GM18951 (cell line): ENCODE measurements around the gene NBEAL2.
A peak's percentile ranks its signal among the peaks of the same experiment; 100 is the strongest.

ENCODE experiments used
- POLR2A ChIP-seq: IDR thresholded peaks from 4 replicates; pipeline ENCODE4 v1.6.1; 2011; ENCODE audit warnings: mild to moderate bottlenecking; ENCODE audit not compliant: insufficient read length, insufficient read depth; ENCODE audit errors: extremely low read depth
- in situ Hi-C: fragments of 300-500 bp; cut with MboI; formaldehyde crosslinking; loops from one replicate; pipeline ENCODE4 v1.12.0; 2022; ENCODE audit warnings: low sequenced_read_pairs, mixed read lengths, inconsistent platforms; ENCODE audit not compliant: unreplicated experiment

NBEAL2 gene

GRCh38 chr3:46935989-46936558, 43.4 kb upstream of the NBEAL2 start:
- in situ Hi-C loops = no loop called here
- TF ChIP-seq POLR2A = no peak

- in situ Hi-C loops = no loop called here
- no peak for TF ChIP-seq POLR2A
These were observed 42.7 kb upstream of the NBEAL2 start for GRCh38 chr3:46936733-46937250.

- in situ Hi-C loops = no loop called here
- no peak for TF ChIP-seq POLR2A
These were observed 41.3 kb upstream of the NBEAL2 start for GRCh38 chr3:46938118-46938517.

- TF ChIP-seq POLR2A = no peak
- in situ Hi-C loops = no loop called here
These were observed 39.7 kb upstream of the NBEAL2 start for GRCh38 chr3:46939578-46940445.

- TF ChIP-seq POLR2A = no peak
- in situ Hi-C loops = no loop called here
These were observed 37.4 kb upstream of the NBEAL2 start for GRCh38 chr3:46942076-46942475.

- in situ Hi-C loops = no loop called here
- TF ChIP-seq POLR2A = no peak
These were observed 36.8 kb upstream of the NBEAL2 start for GRCh38 chr3:46942481-46943236.

GRCh38 chr3:46943237-46944187, 36.0 kb upstream of the NBEAL2 start:
- in situ Hi-C loops = no loop called here
- peak; percentile 9 for TF ChIP-seq POLR2A

GRCh38 chr3:46944191-46944590, 35.3 kb upstream of the NBEAL2 start:
- no peak for TF ChIP-seq POLR2A
- in situ Hi-C loops = no loop called here

- TF ChIP-seq POLR2A = no peak
- in situ Hi-C loops = no loop called here
These were observed 33.0 kb upstream of the NBEAL2 start for GRCh38 chr3:46946416-46946815.

GRCh38 chr3:46946856-46947545, 32.5 kb upstream of the NBEAL2 start:
- no peak for TF ChIP-seq POLR2A
- in situ Hi-C loops = no loop called here

GRCh38 chr3:46947546-46947901, 31.9 kb upstream of the NBEAL2 start:
- no peak for TF ChIP-seq POLR2A
- in situ Hi-C loops = no loop called here
